Activated T-cell treated with anti-CD3 and anti-CD28 coated beads, Interleukin-2, amount 50 U/mL, for 72 hours (primary cell): ENCODE measurements around the gene AS3MT. TPM values are rescaled to one million over a fixed set of nuclear protein-coding genes. Genes with fewer than 3 reads are reported as not detected.
"Not testable (repeated sequence)": the region's sequence is repeated elsewhere in the genome, so short reads cannot be mapped to it uniquely, and the experiment has no call there.

ENCODE experiments used
- ATAC-seq, 2 donors: fragments of 150-1000 bp; cut with Tn5 transposase; replicated peaks in 1 of 2; 2 replicates each; pipeline ENCODE4 v1.10.0; 2021; ENCODE audit warnings: moderate library complexity in 2 of 2, mild to moderate bottlenecking in 1 of 2
- DNase-seq, 2 donors: peaks; one replicate each; pipeline ENCODE4 v3.0.0; 2021 to 2022; ENCODE audit warnings: mixed read lengths in 1 of 2
- H3K27ac Mint-ChIP-seq: one replicate; pipeline ENCODE4 v1.8.0; 2022; ENCODE audit warnings: mild to moderate bottlenecking, moderate library complexity, mixed read lengths
- H3K27me3 Mint-ChIP-seq: one replicate; pipeline ENCODE4 v1.8.0; 2022; ENCODE audit warnings: low read depth, mixed read lengths
- H3K36me3 Mint-ChIP-seq, 2 donors: one replicate each; pipeline ENCODE4 v1.8.0; 2022; ENCODE audit warnings: mixed read lengths in 2 of 2, mild to moderate bottlenecking in 1 of 2; ENCODE audit not compliant: insufficient read depth in 2 of 2
- H3K4me1 Mint-ChIP-seq: one replicate; pipeline ENCODE4 v1.8.0; 2022; ENCODE audit warnings: low read depth, mixed read lengths
- H3K4me3 Mint-ChIP-seq, 2 donors: one replicate each; pipeline ENCODE4 v1.8.0; 2022; ENCODE audit warnings: mild to moderate bottlenecking in 2 of 2, mixed read lengths in 2 of 2, moderate library complexity in 2 of 2
- H3K9me3 Mint-ChIP-seq, 2 donors: one replicate each; pipeline ENCODE4 v1.8.0; 2022; ENCODE audit warnings: mixed read lengths in 2 of 2
- total RNA-seq, 2 donors: library from RNA; stranded (reverse); gene quantifications; one replicate each; pipeline ENCODE4 v1.2.3, GENCODE V29; 2022

AS3MT gene
- total RNA-seq, 2 donors from 2014 or later = 0.39 to 0.67 TPM

- not testable (repeated sequence) for ATAC-seq, H3K4me3 Mint-ChIP-seq, DNase-seq, H3K9me3 Mint-ChIP-seq, H3K27me3 Mint-ChIP-seq, H3K36me3 Mint-ChIP-seq, H3K4me1 Mint-ChIP-seq, H3K27ac Mint-ChIP-seq
Measured at GRCh38 chr10:102838276-102838927, 30.9 kb upstream of the AS3MT start.

- Mint-ChIP-seq H3K4me1 (no peaks in the 10 kb centered on the region), H3K36me3 (peaks cover 0 to 2% of the 10 kb centered on the region in 2 donors), H3K9me3 (peaks cover 0 to 3% of the 10 kb centered on the region in 2 donors), H3K27me3 (peaks cover 7% of the 10 kb centered on the region), H3K27ac (no peak overlapping the region), H3K4me3 (no peak overlapping the region)
- DNase-seq (no peak), ATAC-seq (no peak)
Measured at GRCh38 chr10:102841827-102842345, 27.4 kb upstream of the AS3MT start.

- not testable (repeated sequence) for H3K27ac Mint-ChIP-seq, H3K36me3 Mint-ChIP-seq, DNase-seq, H3K27me3 Mint-ChIP-seq, H3K9me3 Mint-ChIP-seq, H3K4me1 Mint-ChIP-seq, H3K4me3 Mint-ChIP-seq, ATAC-seq
Measured at GRCh38 chr10:102843139-102843538, 26.1 kb upstream of the AS3MT start.

GRCh38 chr10:102844190-102844776 lies 25.0 kb upstream of the AS3MT start:
- H3K4me1 Mint-ChIP-seq, H3K9me3 Mint-ChIP-seq, H3K27me3 Mint-ChIP-seq, ATAC-seq, H3K36me3 Mint-ChIP-seq, H3K4me3 Mint-ChIP-seq, H3K27ac Mint-ChIP-seq, DNase-seq: not testable (repeated sequence)

- no peaks in the 10 kb centered on the region for H3K9me3 Mint-ChIP-seq
- H3K4me1 Mint-ChIP-seq = no peaks in the 10 kb centered on the region
- ATAC-seq (no peak), DNase-seq (no peak)
- H3K36me3 Mint-ChIP-seq = no peaks in the 10 kb centered on the region
- H3K27me3 Mint-ChIP-seq = peaks cover 7% of the 10 kb centered on the region
- no peak overlapping the region for H3K27ac Mint-ChIP-seq
- H3K4me3 Mint-ChIP-seq = no peak overlapping the region
Measured at GRCh38 chr10:102845352-102845902, 23.8 kb upstream of the AS3MT start.

GRCh38 chr10:102850025-102850518 lies 19.2 kb upstream of the AS3MT start:
- Mint-ChIP-seq H3K9me3 (no peaks in the 10 kb centered on the region), H3K27me3 (no peaks in the 10 kb centered on the region), H3K4me3 (no peak overlapping the region), H3K27ac (no peak overlapping the region), H3K4me1 (peaks cover 7% of the 10 kb centered on the region), H3K36me3 (no peaks in the 10 kb centered on the region)
- ATAC-seq (no peak), DNase-seq (no peak)

- not testable (repeated sequence) for H3K27ac Mint-ChIP-seq, H3K27me3 Mint-ChIP-seq, H3K36me3 Mint-ChIP-seq, DNase-seq, ATAC-seq, H3K4me3 Mint-ChIP-seq, H3K9me3 Mint-ChIP-seq
- peaks cover 28% of the 10 kb centered on the region for H3K4me1 Mint-ChIP-seq
Measured at GRCh38 chr10:102853237-102853636, 16.0 kb upstream of the AS3MT start.

- H3K36me3 Mint-ChIP-seq, H3K27ac Mint-ChIP-seq, H3K27me3 Mint-ChIP-seq, ATAC-seq, H3K9me3 Mint-ChIP-seq, DNase-seq: not testable (repeated sequence)
- Mint-ChIP-seq H3K4me1 (peaks cover 28% of the 10 kb centered on the region), H3K4me3 (peak overlapping the region; percentile 37 to 59)
Measured at GRCh38 chr10:102855731-102856436, 13.4 kb upstream of the AS3MT start.

- Mint-ChIP-seq H3K27ac (peak overlapping the region; percentile 44), H3K9me3 (no peaks in the 10 kb centered on the region), H3K4me1 (peaks cover 28% of the 10 kb centered on the region), H3K4me3 (no peak overlapping the region), H3K36me3 (no peaks in the 10 kb centered on the region), H3K27me3 (no peaks in the 10 kb centered on the region)
- DNase-seq (no peak), ATAC-seq (no peak)
Measured at GRCh38 chr10:102856758-102857424, 12.4 kb upstream of the AS3MT start.

- Mint-ChIP-seq H3K36me3 (peaks cover 0 to 5% of the 10 kb centered on the region in 2 donors), H3K27me3 (no peaks in the 10 kb centered on the region), H3K9me3 (no peaks in the 10 kb centered on the region), H3K4me3 (no peak overlapping the region), H3K27ac (no peak overlapping the region), H3K4me1 (peaks cover 23% of the 10 kb centered on the region)
- ATAC-seq (no peak), DNase-seq (no peak)
Measured at GRCh38 chr10:102859911-102860310, 9.4 kb upstream of the AS3MT start.

GRCh38 chr10:102863660-102864059 lies 5.6 kb upstream of the AS3MT start:
- H3K36me3 Mint-ChIP-seq = peaks cover 0 to 5% of the 10 kb centered on the region in 2 donors

GRCh38 chr10:102865620-102866019 lies 3.6 kb upstream of the AS3MT start:
- ATAC-seq = no peak
- H3K27ac Mint-ChIP-seq = no peak overlapping the region
- no peak overlapping the region for H3K4me3 Mint-ChIP-seq
- no peaks in the 10 kb centered on the region for H3K9me3 Mint-ChIP-seq
- H3K27me3 Mint-ChIP-seq = peaks cover 18% of the 10 kb centered on the region
- no peak for DNase-seq
- peaks cover 0 to 5% of the 10 kb centered on the region in 2 donors for H3K36me3 Mint-ChIP-seq
- H3K4me1 Mint-ChIP-seq = peaks cover 16% of the 10 kb centered on the region

More at GRCh38 chr10:102863660-102864059, 5.6 kb upstream of the AS3MT start:
- Mint-ChIP-seq H3K4me1 (no peaks in the 10 kb centered on the region), H3K27me3 (peaks cover under 1% of the 10 kb centered on the region), H3K27ac (no peak overlapping the region), H3K9me3 (no peaks in the 10 kb centered on the region), H3K4me3 (no peak overlapping the region)
- DNase-seq = no peak
- ATAC-seq = no peak
